Aorta (tissue), 5 donors: ENCODE results near the gene USP10. TPM values are rescaled to one million over a fixed set of nuclear protein-coding genes. Genes with fewer than 3 reads are reported as not detected.

ENCODE experiments used
- ATAC-seq: fragments of 200-7000 bp; cut with Tn5 transposase; one replicate; pipeline ENCODE4 v1.9.1; 2022; ENCODE audit warnings: moderate library complexity; ENCODE audit not compliant: low FRiP score
- DNase-seq, 2 donors: peaks; one replicate each; pipeline ENCODE4 v3.0.0-alpha.2; 2020
- H3K27ac ChIP-seq, 2 donors: one replicate each; pipeline ENCODE4 v1.5.1; 2013; ENCODE audit warnings: low read length in 2 of 2, mild to moderate bottlenecking in 2 of 2, moderate library complexity in 2 of 2, control low read depth in 1 of 2, inconsistent platforms in 1 of 2, low read depth in 1 of 2
- H3K27me3 ChIP-seq, 2 donors: one replicate each; pipeline ENCODE4 v1.6.1; 2013; ENCODE audit warnings: control low read depth in 1 of 2, low read length in 1 of 2, mild to moderate bottlenecking in 1 of 2, moderate library complexity in 1 of 2; ENCODE audit not compliant: insufficient read depth in 2 of 2, control insufficient read depth in 1 of 2
- H3K36me3 ChIP-seq, 2 donors: one replicate each; pipeline ENCODE4 v1.6.1; 2013; ENCODE audit warnings: control low read depth in 1 of 2, low read length in 1 of 2, mild to moderate bottlenecking in 1 of 2; ENCODE audit not compliant: insufficient read depth in 2 of 2, control insufficient read depth in 1 of 2
- H3K4me1 ChIP-seq, 2 donors: one replicate each; pipeline ENCODE4 v1.6.1; 2013; ENCODE audit warnings: low read length in 2 of 2, control low read depth in 1 of 2, mild to moderate bottlenecking in 1 of 2, moderate library complexity in 1 of 2; ENCODE audit not compliant: insufficient read depth in 2 of 2, control insufficient read depth in 1 of 2
- H3K4me3 ChIP-seq, 2 donors: one replicate each; pipeline ENCODE4 v1.5.1; 2013; ENCODE audit warnings: low read length in 2 of 2, control low read depth in 1 of 2, mild to moderate bottlenecking in 1 of 2
- H3K9me3 ChIP-seq: one replicate; pipeline ENCODE4 v1.6.1; 2013; ENCODE audit warnings: mild to moderate bottlenecking, low read length; ENCODE audit not compliant: control insufficient read depth
- WGBS, 2 donors: extraction: QIAGEN DNeasy Blood & Tissue Kit; methylation state at CpG; one replicate each; pipeline ENCODE4 v1.1.7; 2013; 5-methylcytosine and 5-hydroxymethylcytosine counted together
- intact Hi-C, 2 donors: fragments of 100-400 bp; cut with DNase I; formaldehyde crosslinking; loops; one replicate each; pipeline versions ENCODE4 v1.14.2 to v1.15.0; 2022
- polyA plus RNA-seq, 2 donors: library from polyadenylated mRNA; stranded (reverse); fragments of 200-250 nt; gene quantifications; one replicate each; pipeline ENCODE4 v1.2.3, GENCODE V29; 2013
- total RNA-seq, 2 donors: library from RNA; stranded (reverse); fragmentation: NEBNext Ultra II Directional; extraction: Animal tissue kit (Norgen Biotek cat#: 25700); gene quantifications; one replicate each; pipeline ENCODE4 v1.2.1, GENCODE V29; 2021
- donor health status: healthy with polysubstance abuse.
- donor health status: Bipolar disorder and iron deficiency.
- donor health status: DM: no; HTN: no; CAD: no.
- donor health status: DM: no; HTN: no; CAD: no.
- donor health status: DM: yes; HTN: yes; CAD: no.

The USP10 gene
- total and polyA plus RNA-seq, 4 donors: 14.0 to 59.4 (median 40.1) TPM

DNA sequence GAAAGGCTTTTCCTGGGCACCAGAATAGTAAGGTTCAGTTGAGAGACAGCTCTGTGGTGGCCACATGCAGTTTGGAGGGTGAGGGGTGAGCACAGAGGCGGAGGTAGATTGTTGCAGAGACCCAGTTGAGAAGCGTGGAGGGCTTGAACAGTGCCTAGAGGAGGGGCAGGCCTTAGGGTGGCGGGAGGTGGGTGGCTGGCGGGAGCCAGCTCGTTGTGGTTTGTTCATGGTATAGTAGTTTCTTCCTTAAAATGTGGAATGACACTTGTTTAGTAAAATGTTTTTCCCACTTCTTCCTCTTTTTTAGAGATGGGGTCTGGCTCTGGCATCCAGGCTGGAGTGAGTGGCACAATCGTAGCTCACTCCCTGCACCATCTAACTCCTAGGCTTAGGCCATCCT is 14.2 kb downstream of the USP10 start:
- DNase-seq (no peak), ATAC-seq (no peak)
- Histone ChIP-seq H3K27me3 (no peaks in the 10 kb centered on the region), H3K4me1 (no peaks in the 10 kb centered on the region), H3K27ac (no peak overlapping the region), H3K4me3 (no peak overlapping the region), H3K9me3 (no peaks in the 10 kb centered on the region), H3K36me3 (peaks cover 0 to 3% of the 10 kb centered on the region in 2 donors)
- intact Hi-C loops: no loop called here
- 90% methylated on average over 6 of the region's 6 CpGs for WGBS, 2 donors

GRCh38 chr16:84715424-84715823 is 15.6 kb downstream of the USP10 start:
- intact Hi-C loops: no loop called here
- Histone ChIP-seq H3K9me3 (no peaks in the 10 kb centered on the region), H3K27me3 (no peaks in the 10 kb centered on the region), H3K27ac (no peak overlapping the region), H3K4me3 (no peak overlapping the region), H3K4me1 (no peaks in the 10 kb centered on the region), H3K36me3 (peaks cover 0 to 3% of the 10 kb centered on the region in 2 donors)
- DNase-seq (no peak), ATAC-seq (no peak)
- 73 to 80% methylated on average over 3 of the region's 3 CpGs for WGBS, 2 donors

DNA sequence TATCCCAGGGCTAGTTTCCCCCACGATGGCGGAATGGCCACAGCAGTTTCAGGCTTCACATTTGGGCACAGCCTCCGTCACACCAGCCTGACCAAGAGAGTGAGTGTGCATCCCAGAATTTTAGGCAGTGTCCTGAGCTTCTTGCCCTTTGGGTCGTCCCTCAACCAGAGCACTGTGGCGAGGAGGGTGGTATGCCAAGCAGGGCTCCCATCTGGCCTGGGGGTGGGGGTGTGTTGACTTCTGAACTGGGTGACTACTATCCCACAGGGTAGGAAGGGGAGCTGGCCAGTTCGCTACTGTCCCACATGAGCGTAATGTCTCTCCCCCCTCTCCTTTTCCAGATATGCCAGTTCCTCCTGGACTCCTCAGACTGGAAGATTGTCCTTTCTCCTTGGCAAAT is 16.1 kb downstream of the USP10 start:
- no peaks in the 10 kb centered on the region for H3K27me3 ChIP-seq
- H3K4me1 ChIP-seq: no peaks in the 10 kb centered on the region
- no peak overlapping the region for H3K4me3 ChIP-seq
- no peaks in the 10 kb centered on the region for H3K9me3 ChIP-seq
- no peak overlapping the region for H3K27ac ChIP-seq
- ATAC-seq (no peak), DNase-seq (no peak)
- H3K36me3 ChIP-seq: peaks cover 0 to 3% of the 10 kb centered on the region in 2 donors
- 91 to 93% methylated on average over 7 of the region's 7 CpGs for WGBS, 2 donors
- intact Hi-C loops: no loop called here

- Histone ChIP-seq H3K4me1 (no peaks in the 10 kb centered on the region), H3K36me3 (peaks cover 0 to 3% of the 10 kb centered on the region in 2 donors), H3K27me3 (no peaks in the 10 kb centered on the region), H3K9me3 (no peaks in the 10 kb centered on the region), H3K27ac (no peak overlapping the region), H3K4me3 (no peak overlapping the region)
- DNase-seq (no peak), ATAC-seq (no peak)
- intact Hi-C loops: no loop called here
- 85 to 86% methylated on average over 7 of the region's 7 CpGs for WGBS, 2 donors
Measured at GRCh38 chr16:84716740-84717139, 16.9 kb downstream of the USP10 start.

DNA sequence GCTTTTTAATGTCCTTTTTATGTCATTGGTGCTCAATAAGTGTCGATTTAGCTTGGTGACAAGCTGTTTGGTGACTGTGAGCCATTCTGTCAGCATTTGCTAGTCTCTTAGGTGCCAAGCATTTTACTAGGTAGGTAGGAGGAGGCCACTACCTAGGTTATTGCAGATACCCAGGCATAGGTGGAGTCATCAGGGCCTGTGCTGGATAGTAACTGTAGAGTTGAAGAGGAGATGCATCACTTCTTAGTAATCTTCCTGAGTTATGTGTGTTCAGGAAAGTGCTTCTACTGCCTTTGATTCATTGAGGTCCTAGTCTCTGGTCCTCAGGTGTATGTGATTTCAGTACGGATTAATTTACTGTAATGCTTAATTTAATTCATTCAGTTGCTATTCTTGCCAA is 17.7 kb downstream of the USP10 start:
- H3K36me3 ChIP-seq: peaks cover 0 to 3% of the 10 kb centered on the region in 2 donors
- H3K4me3 ChIP-seq: no peak overlapping the region
- H3K27ac ChIP-seq: no peak overlapping the region
- no peaks in the 10 kb centered on the region for H3K4me1 ChIP-seq
- 90 to 96% methylated on average over 2 of the region's 2 CpGs for WGBS, 2 donors
- H3K27me3 ChIP-seq: no peaks in the 10 kb centered on the region
- intact Hi-C loops: no loop called here
- DNase-seq: no peak
- no peak for ATAC-seq
- H3K9me3 ChIP-seq: no peaks in the 10 kb centered on the region

DNA sequence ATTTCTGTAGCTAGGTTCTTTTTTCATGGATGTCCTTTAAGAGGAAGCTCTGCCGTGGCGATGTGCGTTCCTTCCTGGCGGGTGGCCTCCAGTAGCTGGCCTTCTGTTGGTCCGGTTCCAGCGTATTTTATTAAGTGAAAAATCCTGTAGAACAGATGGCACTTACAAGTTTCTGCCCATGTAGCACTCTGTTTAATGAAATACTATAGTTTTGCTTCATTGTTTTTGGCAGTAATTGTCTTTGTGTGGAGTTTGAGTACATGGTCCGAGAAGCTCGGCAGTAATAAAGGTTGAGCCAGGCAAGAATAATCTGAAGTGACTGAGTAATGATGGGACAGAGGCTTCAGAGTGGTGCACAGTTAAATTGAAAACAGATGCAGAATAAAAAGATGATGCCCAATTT is 20.4 kb downstream of the USP10 start:
- ATAC-seq: no peak
- H3K27me3 ChIP-seq: no peaks in the 10 kb centered on the region
- intact Hi-C loops: no loop called here
- DNase-seq: no peak
- WGBS, 2 donors: 89% methylated on average over 8 of the region's 8 CpGs
- no peak overlapping the region for H3K27ac ChIP-seq
- peaks cover 0 to 3% of the 10 kb centered on the region in 2 donors for H3K36me3 ChIP-seq
- no peak overlapping the region for H3K4me3 ChIP-seq
- no peaks in the 10 kb centered on the region for H3K9me3 ChIP-seq
- H3K4me1 ChIP-seq: no peaks in the 10 kb centered on the region

- Histone ChIP-seq H3K27ac (no peak overlapping the region), H3K36me3 (no peaks in the 10 kb centered on the region), H3K4me1 (no peaks in the 10 kb centered on the region), H3K27me3 (no peaks in the 10 kb centered on the region), H3K9me3 (no peaks in the 10 kb centered on the region), H3K4me3 (no peak overlapping the region)
- no peak for ATAC-seq
- WGBS, 2 donors: 97 to 99% methylated on average over 1 of the region's 1 CpG
- DNase-seq: no peak
- intact Hi-C loops: no loop called here
Measured at GRCh38 chr16:84722068-84722467, 22.3 kb downstream of the USP10 start.

DNA sequence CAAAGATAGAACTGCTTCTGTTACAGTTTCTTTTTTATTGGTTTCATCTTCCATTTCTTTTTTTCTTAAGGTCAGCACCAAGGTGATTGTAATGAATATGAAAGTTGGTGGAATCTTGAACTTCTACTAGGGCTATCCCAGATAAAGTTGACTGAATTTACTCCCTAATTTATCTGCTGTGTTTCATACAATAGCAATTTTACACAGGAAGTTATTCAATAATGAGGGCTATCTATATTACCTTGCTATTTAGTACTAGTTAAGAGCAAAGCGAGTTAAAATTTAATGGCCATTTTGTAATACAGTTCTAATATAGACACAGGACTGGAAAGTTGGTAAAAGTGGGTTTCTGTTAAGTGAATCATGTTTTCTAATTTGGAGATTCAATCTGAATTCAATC is 24.1 kb downstream of the USP10 start:
- intact Hi-C loops: loop anchor here in 1 of 2 donors (2.0 kb wide), 1 partner anchor 51 kb away; no protein-coding TSS in a partner anchor
- Histone ChIP-seq H3K4me3 (no peak overlapping the region), H3K4me1 (no peaks in the 10 kb centered on the region), H3K36me3 (no peaks in the 10 kb centered on the region), H3K27ac (no peak overlapping the region), H3K9me3 (no peaks in the 10 kb centered on the region), H3K27me3 (no peaks in the 10 kb centered on the region)
- DNase-seq (no peak), ATAC-seq (no peak)
- WGBS, 2 donors: 94 to 96% methylated on average over 1 of the region's 1 CpG

GRCh38 chr16:84724606-84725309 is 25.0 kb downstream of the USP10 start:
- 81 to 86% methylated on average over 6 of the region's 6 CpGs for WGBS, 2 donors
- ATAC-seq: no peak
- H3K27me3 ChIP-seq: no peaks in the 10 kb centered on the region
- no peak overlapping the region for H3K4me3 ChIP-seq
- H3K9me3 ChIP-seq: no peaks in the 10 kb centered on the region
- H3K36me3 ChIP-seq: no peaks in the 10 kb centered on the region
- H3K4me1 ChIP-seq: no peaks in the 10 kb centered on the region
- H3K27ac ChIP-seq: no peak overlapping the region
- intact Hi-C loops: loop anchor here (2.0 to 5.0 kb wide), 3 partner anchors 52 to 212 kb away; no protein-coding TSS in a partner anchor
- no peak for DNase-seq
